ENCODE measurements around the gene DGKZ.

Gene DGKZ

GRCh38 chr11:46362156-46363030 lies 15.1 kb downstream of the DGKZ start:
- ChIA-PET CTCF (interaction anchor here (1.0 to 21.1 kb wide), 9 partner anchors 1 to 175 kb away, joined by 3 to 452 read pairs (median 9); partner anchors contain the start of gene DGKZ), POLR2A (interaction anchor here (0.5 kb wide), 1 partner anchor 216 kb away, joined by 7 read pairs; no protein-coding TSS in a partner anchor)
- no peak for DNase-seq (ENCODE audit: extremely low spot score)
- TF ChIP-seq CTCF (IDR thresholded peaks at IDR 0.05; ENCODE audit: control extremely low read depth, extremely low read depth, low read depth, missing control alignments): no peak

- ChIA-PET POLR2A (interaction anchor here (0.5 kb wide), 1 partner anchor 215 kb away, joined by 7 read pairs; no protein-coding TSS in a partner anchor), CTCF (interaction anchor here (1.0 to 20.9 kb wide), 4 partner anchors 11 to 175 kb away, joined by 3 to 452 read pairs (median 8); partner anchors contain the start of gene DGKZ)
- TF ChIP-seq CTCF (IDR thresholded peaks at IDR 0.05; ENCODE audit: control extremely low read depth, extremely low read depth, low read depth, missing control alignments): no peak
- DNase-seq (ENCODE audit: extremely low spot score): no peak
Measured at GRCh38 chr11:46363031-46363407, 15.8 kb downstream of the DGKZ start.

- CTCF ChIA-PET: interaction anchor here (1.0 to 20.9 kb wide), 5 partner anchors 11 to 173 kb away, joined by 3 to 452 read pairs (median 13); partner anchors contain the start of gene DGKZ
- POLR2A ChIA-PET: no interaction called here
- TF ChIP-seq CTCF (IDR thresholded peaks at IDR 0.05; ENCODE audit: control extremely low read depth, extremely low read depth, low read depth, missing control alignments): no peak
- DNase-seq (ENCODE audit: extremely low spot score): no peak
Measured at GRCh38 chr11:46363455-46364005, 16.3 kb downstream of the DGKZ start.

- CTCF ChIA-PET: interaction anchor here (2.5 to 20.9 kb wide), 4 partner anchors 12 to 173 kb away, joined by 12 to 452 read pairs (median 17); partner anchors contain the start of gene DGKZ
- POLR2A ChIA-PET: no interaction called here
Measured at GRCh38 chr11:46364056-46364455, 16.8 kb downstream of the DGKZ start.

GRCh38 chr11:46364791-46365190 lies 17.5 kb downstream of the DGKZ start:
- ChIA-PET CTCF (interaction anchor here (0.6 to 20.9 kb wide), 8 partner anchors 8 to 172 kb away, joined by 3 to 452 read pairs (median 10); partner anchors contain the start of gene DGKZ), POLR2A (no interaction called here)
- no peak for DNase-seq (ENCODE audit: extremely low spot score)
- no peak for TF ChIP-seq CTCF (IDR thresholded peaks at IDR 0.05; ENCODE audit: control extremely low read depth, extremely low read depth, low read depth, missing control alignments)

More at GRCh38 chr11:46364056-46364455, 16.8 kb downstream of the DGKZ start:
- no peak for DNase-seq (ENCODE audit: extremely low spot score)
- TF ChIP-seq CTCF (IDR thresholded peaks at IDR 0.05; ENCODE audit: control extremely low read depth, extremely low read depth, low read depth, missing control alignments): no peak

- ChIA-PET CTCF (interaction anchor here (1.3 to 20.9 kb wide), 5 partner anchors 11 to 171 kb away, joined by 3 to 452 read pairs (median 13); partner anchors contain the start of gene DGKZ), POLR2A (no interaction called here)
- TF ChIP-seq CTCF (IDR thresholded peaks at IDR 0.05; ENCODE audit: control extremely low read depth, extremely low read depth, low read depth, missing control alignments): no peak
- no peak for DNase-seq (ENCODE audit: extremely low spot score)
Measured at GRCh38 chr11:46366260-46366659, 19.0 kb downstream of the DGKZ start.

Measured in GM10248 (cell line).